HG02840 (cell line): ENCODE measurements around the gene FOXK1.
A peak's percentile ranks its signal among the peaks of the same experiment; 100 is the strongest.

Experiments
- ATAC-seq: cut with Tn5 transposase; IDR thresholded peaks from one replicate; pipeline ENCODE4 v1.9.1; 2021; ENCODE audit warnings: mild to moderate bottlenecking, moderate library complexity, moderate number of reproducible peaks; ENCODE audit not compliant: unreplicated experiment, low FRiP score

The FOXK1 gene

DNA sequence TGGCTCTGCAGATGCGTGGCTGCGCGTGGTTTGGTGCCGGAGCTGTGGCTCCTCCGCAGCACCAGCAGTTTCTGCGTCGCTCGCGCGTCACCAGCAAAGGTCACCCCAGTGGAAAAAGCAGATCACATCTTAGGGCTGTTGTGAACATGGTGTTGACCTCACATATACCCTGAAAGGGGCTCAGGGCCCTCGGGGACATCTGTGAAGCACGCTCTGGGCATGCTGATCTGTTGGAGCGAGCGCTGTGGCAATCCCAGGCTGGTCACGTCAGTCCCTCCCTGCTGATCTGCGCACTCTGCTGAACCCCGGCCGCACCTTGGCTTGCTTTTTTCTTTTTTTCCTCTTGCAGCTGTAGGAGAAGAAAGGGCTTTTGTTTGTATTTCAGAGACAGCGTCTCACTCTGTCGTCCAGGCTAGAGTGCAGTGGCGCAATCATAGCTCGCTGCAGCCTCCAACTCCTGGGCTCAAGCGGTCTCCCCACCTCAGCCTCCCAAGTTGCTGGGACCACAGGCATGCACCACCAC, 60.0 kb downstream of the FOXK1 start:
- no peak for ATAC-seq

DNA sequence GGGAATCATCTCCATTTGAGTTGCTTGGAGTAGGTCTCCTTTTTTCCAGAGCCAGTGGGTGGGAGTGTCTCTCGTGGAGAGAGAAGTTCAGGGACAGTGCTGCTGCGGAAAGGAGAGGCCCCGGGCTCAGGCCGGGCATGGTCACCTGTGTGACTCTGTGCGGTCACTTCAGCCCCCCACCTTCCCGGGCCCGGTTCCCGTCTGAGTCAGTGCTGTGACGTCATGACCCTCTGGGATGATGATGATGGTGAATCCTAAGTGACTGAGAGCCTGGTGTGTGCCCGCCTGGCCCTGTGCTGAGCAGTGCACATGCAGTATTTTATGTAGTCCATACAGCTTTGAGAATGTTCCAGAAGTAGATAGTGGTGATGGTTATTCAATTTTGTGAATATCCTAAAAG, 60.8 kb downstream of the FOXK1 start:
- ATAC-seq, result no peak

DNA sequence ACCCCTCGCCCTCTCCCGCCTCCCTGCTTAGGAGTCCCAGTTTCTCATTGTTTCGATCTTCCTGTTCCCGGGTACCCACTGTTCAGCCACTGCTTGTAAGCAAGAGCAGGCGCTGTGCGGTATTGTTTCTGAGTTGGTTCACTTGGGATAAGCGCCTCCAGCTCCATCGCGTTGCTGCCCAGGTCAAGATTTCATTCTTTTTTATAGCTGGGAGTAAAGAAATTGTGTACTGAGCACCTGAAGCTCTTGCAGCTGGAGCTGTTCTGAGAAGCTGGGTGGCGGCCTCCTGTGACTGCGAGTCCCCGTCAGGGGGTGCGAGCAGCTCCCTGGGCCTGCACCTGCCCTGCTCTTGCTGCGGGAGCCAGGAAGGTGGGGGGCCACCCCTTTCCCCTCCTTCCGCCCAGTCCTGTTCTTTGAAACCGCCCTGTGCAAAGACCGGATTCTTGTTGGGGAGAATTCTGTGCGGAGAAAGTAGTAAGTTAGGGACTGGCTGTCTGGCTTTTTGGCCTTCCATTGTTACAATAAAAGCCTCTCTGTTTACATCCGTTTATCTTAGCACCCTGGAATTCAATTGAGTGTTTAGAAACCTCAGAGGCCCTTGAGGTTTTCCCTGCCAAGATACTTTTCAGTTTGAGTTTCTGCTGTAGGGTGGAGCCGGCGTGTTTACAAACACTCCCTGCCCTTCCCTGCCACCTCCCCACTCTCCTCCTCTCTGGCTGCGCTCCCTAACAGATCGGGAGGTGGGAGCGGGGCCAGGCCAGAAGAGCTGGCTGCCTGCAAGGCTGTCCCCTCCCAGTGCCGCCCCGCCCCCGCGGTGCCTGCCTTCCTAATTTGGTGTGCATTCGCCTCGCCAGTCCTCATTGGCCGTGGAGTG, 62.5 kb downstream of the FOXK1 start:
- ATAC-seq, result no peak

DNA sequence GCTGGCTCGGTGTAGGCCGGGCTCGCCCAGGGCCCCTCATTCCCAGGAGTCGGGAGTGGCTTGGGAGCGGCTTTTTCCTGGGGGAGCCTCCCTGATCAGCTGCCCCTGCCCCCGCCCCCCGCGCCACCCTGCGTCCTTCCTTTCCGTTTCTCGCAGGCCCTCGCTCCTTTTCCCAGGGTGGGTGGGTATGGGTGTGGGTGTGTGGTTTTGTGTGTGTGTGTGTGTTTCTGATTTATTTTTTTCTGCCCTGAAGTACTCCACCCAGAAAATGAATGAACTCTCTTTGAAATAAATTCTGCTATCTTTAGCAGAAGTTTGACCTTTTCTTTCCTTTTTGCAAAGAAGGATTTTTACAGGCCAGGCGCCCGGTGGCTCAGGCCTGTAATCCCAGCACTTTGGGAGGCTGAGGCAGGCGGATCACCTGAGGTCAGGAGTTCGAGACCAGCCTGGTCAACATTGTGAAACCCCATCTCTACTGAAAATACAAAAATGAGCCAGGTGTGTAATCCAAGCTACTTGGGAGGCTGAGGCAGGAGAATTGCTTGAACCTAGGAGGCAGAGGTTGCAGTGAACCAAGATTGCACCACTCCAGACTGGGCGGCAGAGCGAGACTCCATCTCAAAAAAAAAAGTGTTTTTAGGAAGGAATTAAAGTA, 63.3 kb downstream of the FOXK1 start:
- no peak for ATAC-seq

DNA sequence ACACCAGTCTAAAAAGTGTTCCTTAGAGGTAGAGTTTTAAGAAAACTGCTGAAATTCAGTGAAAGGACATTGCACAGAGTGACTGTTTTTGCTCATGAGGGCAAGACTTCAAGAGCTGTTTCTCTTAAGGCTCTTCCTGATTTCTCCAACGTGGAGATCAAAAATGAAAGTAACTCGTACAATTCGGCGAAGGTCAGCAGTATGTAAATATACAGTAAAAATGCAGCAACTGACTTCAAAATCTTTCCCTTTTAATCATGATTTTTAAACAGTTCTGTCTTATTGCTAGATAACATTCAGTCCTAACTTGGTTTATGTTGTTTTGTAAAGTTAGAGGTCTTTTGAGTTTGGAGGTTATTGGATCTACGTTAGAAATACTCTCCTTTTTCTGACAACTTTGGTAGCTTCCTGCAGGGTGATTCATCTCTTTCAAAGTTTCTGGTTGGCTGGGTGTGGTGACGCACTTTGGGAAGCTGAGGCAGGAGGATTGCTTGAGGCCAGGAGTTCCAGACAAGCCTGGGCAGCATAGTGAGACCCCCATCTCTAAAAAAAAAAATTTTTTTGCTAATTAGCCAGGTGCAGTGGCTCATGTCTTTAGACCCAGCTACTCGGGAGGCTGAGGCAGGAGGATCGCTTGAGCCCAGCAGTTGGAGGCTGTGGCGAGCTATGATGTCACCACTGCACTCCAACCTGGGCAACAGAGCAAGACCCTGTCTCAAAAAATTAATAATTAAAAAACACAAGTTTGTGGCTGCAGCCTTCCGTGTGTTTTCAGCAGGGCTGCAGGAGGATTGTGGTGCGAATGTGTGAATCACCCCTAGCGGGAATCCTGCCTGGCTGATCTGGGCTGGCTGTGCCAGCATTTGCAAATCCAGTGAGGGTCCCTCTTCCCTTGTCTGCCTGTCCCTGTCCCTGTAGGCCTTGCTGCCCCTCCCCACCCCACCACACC, 64.2 kb downstream of the FOXK1 start:
- ATAC-seq, result no peak

DNA sequence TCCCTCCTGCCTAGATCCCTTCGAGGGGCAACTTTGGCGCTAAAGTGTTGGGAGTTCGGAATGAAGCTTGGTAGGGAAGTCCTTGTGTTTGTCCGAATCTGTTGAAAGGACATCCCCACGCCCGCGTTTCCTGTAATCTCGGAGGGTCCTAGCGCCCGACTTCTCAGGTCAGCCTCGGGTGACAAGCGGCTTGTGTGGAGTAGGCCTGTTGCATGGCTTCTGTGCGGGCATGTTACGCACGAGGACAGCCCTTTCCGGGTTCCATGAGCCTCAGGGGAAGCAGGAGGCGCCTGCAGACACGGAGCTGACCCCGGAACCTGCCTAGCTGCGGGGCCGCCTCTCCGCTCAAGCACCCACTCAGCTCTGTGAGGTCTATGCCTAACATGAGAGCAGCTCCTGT, 64.9 kb downstream of the FOXK1 start:
- ATAC-seq, result no peak

DNA sequence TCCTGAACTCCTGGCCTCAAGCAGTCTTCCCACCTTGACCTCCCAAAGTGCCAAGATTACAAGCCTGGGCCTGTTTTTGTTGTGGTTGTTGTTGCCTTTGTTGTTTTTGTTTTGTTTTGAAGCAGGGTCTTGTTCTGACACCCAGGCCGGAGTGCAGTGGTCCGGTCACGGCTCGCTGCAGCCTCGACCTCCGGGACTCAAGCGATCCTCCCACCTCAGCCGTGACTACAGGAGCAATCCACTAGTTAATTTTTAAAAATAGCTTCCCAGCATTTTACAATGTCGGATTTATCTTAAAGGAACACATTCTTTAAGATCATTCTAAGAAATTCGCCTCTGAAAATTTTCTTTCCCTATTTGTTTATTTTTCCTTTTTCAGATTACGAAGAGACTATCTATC, 65.7 kb downstream of the FOXK1 start:
- ATAC-seq, result no peak

DNA sequence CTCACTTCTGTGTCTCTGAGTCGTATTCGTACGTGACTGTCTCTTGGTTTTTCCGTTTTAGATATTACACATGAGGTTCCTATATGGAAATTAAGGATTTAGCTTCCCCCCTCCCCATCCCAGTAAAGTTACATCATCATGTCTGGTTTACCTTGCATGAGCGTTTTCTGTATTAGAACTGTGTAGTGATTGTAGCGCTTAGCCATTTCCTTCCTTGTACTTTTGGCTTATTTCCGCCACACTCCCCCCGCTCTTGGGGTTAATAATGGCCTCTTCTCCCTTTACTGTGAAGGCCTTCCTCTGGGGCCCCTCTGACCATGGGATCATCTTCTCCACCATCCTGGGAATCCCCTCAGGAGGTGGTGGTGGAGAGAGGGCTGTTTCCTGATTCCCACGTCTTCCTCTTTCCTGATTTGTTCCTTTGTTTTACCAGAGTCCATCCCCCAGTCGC, 66.2 kb downstream of the FOXK1 start:
- ATAC-seq, result no peak

DNA sequence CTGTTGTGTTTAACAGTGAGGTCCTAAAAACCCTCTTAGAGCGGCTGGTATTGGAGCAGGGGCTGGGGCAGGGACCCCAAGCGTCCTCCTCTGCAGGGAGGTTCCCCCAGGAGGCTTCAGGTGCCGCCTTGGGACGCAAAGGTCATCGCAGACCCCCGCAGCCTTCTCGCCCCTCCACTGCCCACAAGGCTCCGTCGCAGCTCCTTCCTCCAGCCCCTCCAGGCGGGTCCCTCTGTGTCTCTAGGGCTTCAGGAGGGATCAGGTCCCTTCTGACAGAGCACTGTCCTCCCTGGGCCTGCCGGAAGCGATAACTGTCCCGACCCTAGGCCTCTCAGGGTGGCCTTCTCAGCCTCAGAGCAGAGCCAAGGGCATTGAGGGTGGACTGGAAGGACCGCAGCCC, 67.3 kb downstream of the FOXK1 start:
- no peak for ATAC-seq

DNA sequence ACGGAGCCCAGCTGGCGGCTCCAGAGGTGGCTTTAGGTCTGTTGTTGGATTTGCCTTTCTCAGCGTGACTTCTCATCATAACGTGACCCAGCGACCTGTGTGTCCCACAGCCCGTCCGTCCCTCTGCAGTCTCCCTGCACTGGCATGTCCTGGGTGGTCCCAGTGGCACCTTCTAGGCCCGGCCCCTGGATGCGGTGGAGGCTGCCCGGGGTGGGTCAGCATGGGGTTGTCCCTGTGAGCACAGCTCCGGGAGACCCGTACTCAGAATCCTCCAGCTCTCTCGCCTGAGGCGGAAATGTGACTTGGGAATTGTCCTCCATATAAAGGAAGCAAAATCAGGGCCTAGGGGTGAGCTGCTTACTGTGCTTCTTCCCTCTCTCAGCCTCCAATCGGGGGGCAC, 67.7 kb downstream of the FOXK1 start:
- ATAC-seq, result no peak

DNA sequence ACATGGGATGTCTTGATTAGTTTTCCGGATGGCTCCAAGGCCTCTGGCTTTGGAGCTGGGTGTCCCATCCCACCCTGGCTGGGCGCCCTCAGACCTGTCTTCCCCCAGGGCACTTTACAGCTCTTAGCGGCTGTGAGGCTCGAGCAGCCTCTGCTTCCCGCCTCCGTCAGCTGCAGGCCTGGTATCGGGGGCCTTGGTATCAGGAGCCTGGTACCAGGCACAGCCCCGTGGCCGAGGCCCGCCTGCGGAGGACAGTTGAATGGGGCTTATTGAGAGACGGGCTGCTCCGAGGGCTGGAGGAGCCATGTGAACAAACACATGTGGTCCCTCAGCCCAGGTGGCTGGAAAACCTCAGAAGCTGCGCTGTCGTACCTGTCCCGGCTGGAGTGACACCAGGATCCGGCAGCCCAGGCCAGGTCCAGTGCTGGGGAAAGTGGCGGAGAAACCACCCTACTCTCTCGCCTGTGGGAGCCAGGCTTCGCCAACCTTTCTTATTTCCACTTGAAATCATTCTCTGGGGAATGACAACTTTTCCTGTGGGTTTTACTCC, 69.4 kb downstream of the FOXK1 start:
- no peak for ATAC-seq

DNA sequence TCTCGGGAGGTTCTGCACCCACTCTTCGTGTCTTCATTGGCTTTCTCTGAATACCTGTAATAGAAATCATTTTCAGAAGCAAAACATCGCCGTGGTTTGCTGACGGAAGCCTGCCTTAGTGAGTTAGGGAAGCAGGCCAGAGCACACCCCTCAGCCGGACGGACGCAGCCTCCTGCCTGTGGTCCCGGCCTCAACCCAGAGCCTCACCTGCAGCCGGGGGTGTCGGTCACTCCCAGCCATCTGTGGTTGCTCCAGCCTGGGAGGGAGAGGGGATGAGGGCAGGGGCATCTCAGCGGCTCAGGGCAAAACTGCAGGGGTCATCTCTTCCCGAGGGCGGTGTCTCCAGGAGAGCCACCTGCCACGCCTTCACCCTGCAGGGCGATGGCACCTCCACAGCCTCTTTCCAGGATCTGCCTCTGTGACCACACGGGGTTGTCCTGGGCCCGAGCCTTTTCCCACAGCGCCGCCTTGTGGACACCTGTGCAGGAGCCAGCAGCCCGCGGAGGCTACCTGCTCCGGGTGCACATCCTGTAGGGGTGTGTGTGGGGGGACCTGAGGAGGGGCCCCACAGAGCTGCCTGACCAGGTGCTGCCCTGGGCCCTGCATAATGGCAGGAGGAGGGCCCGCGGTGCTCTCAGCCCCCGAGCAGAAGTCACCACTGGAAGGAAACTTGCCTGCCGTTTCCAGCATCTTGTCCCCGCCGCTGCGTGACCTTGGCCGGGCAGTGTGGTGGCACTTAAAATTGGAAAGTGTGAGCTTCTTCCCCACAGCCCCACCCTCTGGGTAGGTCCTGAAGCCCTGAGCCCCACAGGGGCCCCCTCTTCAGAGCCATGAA, 71.7 kb downstream of the FOXK1 start:
- peak; percentile 64 for ATAC-seq

DNA sequence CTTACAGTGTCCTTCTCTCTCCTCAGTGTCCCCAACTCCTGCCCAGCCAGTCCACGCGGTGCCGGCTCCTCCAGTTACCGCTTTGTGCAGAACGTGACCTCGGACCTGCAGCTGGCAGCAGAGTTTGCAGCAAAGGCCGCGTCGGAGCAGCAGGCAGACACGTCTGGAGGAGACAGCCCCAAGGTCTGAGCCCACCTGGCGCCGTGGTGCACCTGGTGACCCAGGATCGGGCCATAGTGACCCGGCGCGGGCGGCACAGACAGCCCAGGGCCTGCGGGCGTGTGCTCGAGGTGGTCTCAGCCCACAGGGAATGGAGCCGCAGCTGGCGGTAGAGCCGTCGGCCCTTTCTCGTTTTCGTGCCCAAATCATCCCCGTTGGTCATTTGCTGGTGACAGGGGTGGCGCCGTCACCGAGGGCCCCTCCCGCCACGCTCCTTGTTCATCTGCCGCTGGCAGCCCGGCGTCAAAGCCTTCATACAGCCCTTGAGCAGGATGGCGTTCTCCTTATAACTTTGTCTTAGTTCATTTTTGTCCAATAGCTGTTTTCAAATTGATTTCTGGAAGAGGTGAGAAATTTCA, 72.4 kb downstream of the FOXK1 start:
- no peak for ATAC-seq

DNA sequence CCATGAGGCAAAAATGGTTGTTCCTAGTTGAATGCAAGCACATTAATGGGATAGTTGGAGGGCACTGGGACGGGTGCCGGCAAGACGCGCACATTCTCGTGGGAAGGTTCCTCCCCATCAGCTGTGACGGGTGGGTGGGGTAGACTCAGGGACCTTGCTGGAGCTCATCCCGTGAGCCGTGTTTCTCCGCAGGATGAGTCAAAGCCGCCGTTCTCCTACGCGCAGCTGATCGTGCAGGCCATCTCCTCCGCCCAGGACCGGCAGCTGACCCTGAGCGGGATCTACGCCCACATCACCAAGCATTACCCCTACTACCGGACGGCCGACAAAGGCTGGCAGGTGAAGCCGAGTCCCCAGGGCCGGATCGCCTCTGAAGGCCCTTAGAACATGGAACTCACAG, 73.0 kb downstream of the FOXK1 start:
- ATAC-seq, result no peak

DNA sequence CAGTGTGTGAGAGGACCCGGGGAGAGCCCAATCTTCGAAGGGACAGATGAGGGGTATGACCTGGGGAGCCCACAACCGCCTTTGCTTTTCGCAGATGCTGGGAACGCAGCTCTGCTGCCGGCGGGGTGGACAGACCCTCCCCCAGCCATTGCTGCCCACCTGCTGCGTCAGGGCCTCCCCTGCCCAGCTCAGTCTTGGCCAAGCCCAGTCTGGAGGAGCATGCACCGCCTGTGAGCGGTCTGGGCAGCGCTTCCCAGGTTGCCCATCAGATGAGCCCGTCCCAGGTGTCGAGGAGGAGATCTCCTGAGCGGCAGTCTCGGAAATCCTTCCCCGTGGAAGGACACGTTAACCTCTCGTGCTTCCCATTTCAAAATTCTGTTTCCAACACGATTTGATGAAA, 76.0 kb downstream of the FOXK1 start:
- ATAC-seq, result no peak

DNA sequence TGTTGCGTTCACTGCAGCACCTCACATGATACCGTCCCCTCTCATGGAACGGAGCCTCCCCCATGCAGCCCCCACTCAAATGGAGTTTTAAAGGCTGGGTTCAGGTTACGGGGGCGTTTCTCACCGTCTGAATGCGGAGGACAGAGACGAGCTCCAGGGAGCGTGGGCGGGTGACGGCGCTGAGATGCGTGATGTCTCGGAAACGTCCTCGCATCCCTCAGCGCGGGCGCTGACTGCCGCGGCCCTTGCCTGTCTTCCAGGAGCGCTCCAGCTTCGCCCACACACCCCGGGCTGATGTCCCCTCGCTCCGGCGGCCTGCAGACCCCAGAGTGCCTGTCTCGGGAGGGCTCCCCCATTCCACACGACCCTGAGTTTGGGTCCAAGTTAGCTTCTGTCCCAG, 76.7 kb downstream of the FOXK1 start:
- no peak for ATAC-seq

DNA sequence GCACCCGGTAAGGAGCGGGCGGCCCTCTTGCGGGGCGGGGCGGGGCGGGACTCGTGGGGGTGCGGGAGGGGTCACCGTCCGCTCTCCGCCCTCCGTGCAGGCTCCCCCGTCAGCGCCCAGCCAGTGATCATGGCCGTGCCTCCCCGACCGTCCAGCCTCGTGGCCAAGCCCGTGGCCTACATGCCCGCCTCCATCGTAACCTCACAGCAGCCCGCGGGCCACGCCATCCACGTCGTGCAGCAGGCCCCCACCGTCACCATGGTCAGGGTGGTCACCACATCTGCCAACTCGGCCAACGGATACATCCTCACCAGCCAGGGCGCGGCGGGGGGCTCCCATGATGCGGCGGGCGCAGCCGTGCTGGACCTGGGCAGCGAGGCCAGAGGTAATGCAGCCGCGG, 77.1 kb downstream of the FOXK1 start:
- no peak for ATAC-seq

DNA sequence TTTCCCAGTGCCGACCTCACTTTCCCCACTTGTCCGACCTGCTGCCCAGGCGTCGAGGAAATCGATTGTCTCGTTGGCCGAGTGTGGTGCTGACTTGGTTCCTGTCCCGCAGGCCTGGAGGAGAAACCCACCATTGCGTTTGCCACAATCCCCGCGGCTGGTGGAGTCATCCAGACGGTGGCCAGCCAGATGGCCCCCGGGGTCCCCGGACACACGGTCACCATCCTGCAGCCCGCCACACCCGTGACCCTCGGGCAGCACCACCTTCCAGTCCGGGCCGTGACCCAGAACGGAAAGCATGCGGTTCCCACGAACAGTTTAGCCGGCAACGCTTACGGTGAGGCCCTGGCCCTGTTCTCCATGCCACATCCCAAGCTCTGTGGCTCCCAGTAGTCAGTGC, 78.9 kb downstream of the FOXK1 start:
- no peak for ATAC-seq
